Activated CD8-positive, alpha-beta T cell treated with anti-CD3 and anti-CD28 coated beads for 36 hours (primary cell): ENCODE data around the gene MEF2C. TPM values are rescaled to one million over a fixed set of nuclear protein-coding genes. Genes with fewer than 3 reads are reported as not detected.

Experiments used
- ATAC-seq: fragments of 200-7000 bp; cut with Tn5 transposase; one replicate; pipeline ENCODE4 v1.10.0; 2021; ENCODE audit warnings: mild to moderate bottlenecking, moderate library complexity
- CTCF ChIA-PET: fragments of 350-600 bp; sonication (Branson Sonifier 250); formaldehyde crosslinking; loops from one replicate; lab custom pipeline; 2021; ENCODE audit warnings: antibody characterized with exemption; lab: Charles Lee
- POLR2A ChIA-PET: fragments of 350-600 bp; sonication (Branson Sonifier 250); formaldehyde crosslinking; loops from one replicate; lab custom pipeline; 2021; ENCODE audit warnings: antibody characterized with exemption; lab: Charles Lee
- DNase-seq: peaks from one replicate; pipeline ENCODE4 v3.0.0-alpha.2; 2020
- H3K27ac Mint-ChIP-seq: one replicate; pipeline ENCODE4 v1.8.0; 2021; ENCODE audit warnings: mild to moderate bottlenecking, mixed read lengths
- H3K27me3 Mint-ChIP-seq: one replicate; pipeline ENCODE4 v1.8.0; 2021; ENCODE audit warnings: mixed read lengths
- H3K36me3 Mint-ChIP-seq: one replicate; pipeline ENCODE4 v1.8.0; 2021; ENCODE audit warnings: low read depth, mixed read lengths
- H3K4me1 Mint-ChIP-seq: one replicate; pipeline ENCODE4 v1.8.0; 2021; ENCODE audit warnings: low read depth, mixed read lengths
- H3K4me3 Mint-ChIP-seq: one replicate; pipeline ENCODE4 v1.8.0; 2021; ENCODE audit warnings: mild to moderate bottlenecking, moderate library complexity, mixed read lengths
- H3K9me3 Mint-ChIP-seq: one replicate; pipeline ENCODE4 v1.8.0; 2021; ENCODE audit warnings: mixed read lengths
- CTCF ChIP-seq: fragments of 200-600 bp; IDR thresholded peaks from one replicate; pipeline ENCODE4 v1.8.0; 2022; ENCODE audit warnings: antibody characterized with exemption, mild to moderate bottlenecking
- intact Hi-C: fragments of 100-400 bp; cut with micrococcal nuclease; formaldehyde crosslinking; loops from one replicate; pipeline ENCODE4 v1.10.0; 2022
- total RNA-seq, 2 experiments: library from RNA; stranded (reverse); gene quantifications; one replicate each; pipeline ENCODE4 v1.2.3, GENCODE V29; 2021

MEF2C gene
- total RNA-seq, 2 experiments from 2014 or later: 0.27 to 1.3 TPM

GRCh38 chr5:88780736-88781135 lies 102.2 kb downstream of the MEF2C start:
- Mint-ChIP-seq H3K9me3 (no peaks in the 10 kb centered on the region), H3K27me3 (peaks cover 4% of the 10 kb centered on the region), H3K4me1 (peaks cover 10% of the 10 kb centered on the region), H3K4me3 (no peak overlapping the region), H3K36me3 (no peaks in the 10 kb centered on the region), H3K27ac (no peak overlapping the region)
- POLR2A ChIA-PET: no interaction called here
- ATAC-seq: no peak
- DNase-seq: no peak
- CTCF ChIA-PET: no interaction called here
- intact Hi-C loops: no loop called here
- no peak for TF ChIP-seq CTCF

GRCh38 chr5:88778736-88779135 lies 104.2 kb downstream of the MEF2C start:
- POLR2A ChIA-PET: no interaction called here
- H3K27ac Mint-ChIP-seq: no peak overlapping the region

GRCh38 chr5:88776692-88777091 lies 106.3 kb downstream of the MEF2C start:
- POLR2A ChIA-PET: no interaction called here
- ATAC-seq: no peak

More at GRCh38 chr5:88778736-88779135, 104.2 kb downstream of the MEF2C start:
- ATAC-seq: no peak
- intact Hi-C loops: no loop called here
- CTCF ChIA-PET: no interaction called here
- H3K36me3 Mint-ChIP-seq: no peaks in the 10 kb centered on the region
- no peaks in the 10 kb centered on the region for H3K9me3 Mint-ChIP-seq
- H3K4me3 Mint-ChIP-seq: no peak overlapping the region
- H3K27me3 Mint-ChIP-seq: peaks cover 4% of the 10 kb centered on the region
- no peaks in the 10 kb centered on the region for H3K4me1 Mint-ChIP-seq
- no peak for DNase-seq
- no peak for TF ChIP-seq CTCF

GRCh38 chr5:88772831-88773230 lies 110.2 kb downstream of the MEF2C start:
- H3K36me3 Mint-ChIP-seq: no peaks in the 10 kb centered on the region
- intact Hi-C loops: no loop called here
- no peak for ATAC-seq
- no peak for DNase-seq
- POLR2A ChIA-PET: interaction anchor here (0.6 kb wide), 1 partner anchor 208 kb away, joined by 3 read pairs; no protein-coding TSS in a partner anchor
- H3K27me3 Mint-ChIP-seq: peaks cover 14% of the 10 kb centered on the region
- no peaks in the 10 kb centered on the region for H3K4me1 Mint-ChIP-seq
- no peak overlapping the region for H3K27ac Mint-ChIP-seq
- CTCF ChIA-PET: no interaction called here
- H3K4me3 Mint-ChIP-seq: no peak overlapping the region
- TF ChIP-seq CTCF: no peak
- no peaks in the 10 kb centered on the region for H3K9me3 Mint-ChIP-seq

More at GRCh38 chr5:88776692-88777091, 106.3 kb downstream of the MEF2C start:
- CTCF ChIA-PET: no interaction called here
- Mint-ChIP-seq H3K4me3 (no peak overlapping the region), H3K27ac (no peak overlapping the region), H3K36me3 (no peaks in the 10 kb centered on the region), H3K9me3 (no peaks in the 10 kb centered on the region), H3K4me1 (no peaks in the 10 kb centered on the region), H3K27me3 (peaks cover 4% of the 10 kb centered on the region)
- intact Hi-C loops: no loop called here
- TF ChIP-seq CTCF: no peak
- DNase-seq: no peak

GRCh38 chr5:88772047-88772446 lies 110.9 kb downstream of the MEF2C start:
- no peak overlapping the region for H3K27ac Mint-ChIP-seq
- CTCF ChIA-PET: no interaction called here
- ATAC-seq (no peak), DNase-seq (no peak)
- intact Hi-C loops: no loop called here
- no peaks in the 10 kb centered on the region for H3K9me3 Mint-ChIP-seq
- H3K4me1 Mint-ChIP-seq: no peaks in the 10 kb centered on the region
- H3K4me3 Mint-ChIP-seq: no peak overlapping the region
- POLR2A ChIA-PET: no interaction called here
- TF ChIP-seq CTCF: no peak
- H3K27me3 Mint-ChIP-seq: peaks cover 14% of the 10 kb centered on the region
- H3K36me3 Mint-ChIP-seq: no peaks in the 10 kb centered on the region
